Measurements from ENCODE around the gene RALGPS1. TPM values are rescaled to one million over a fixed set of nuclear protein-coding genes. Genes with fewer than 3 reads are reported as not detected.

RALGPS1 gene
- total and polyA plus RNA-seq, 2 of the 13 experiments (the other 11 are each of a cell fraction or from before 2014, with no cell fraction given) = 3.7 to 6.5 TPM

- no peak for TF ChIP-seq FOXO4 (CRISPR knock-in tag; conservative IDR thresholded peaks at IDR 0.05)
Observed at GRCh38 chr9:127162864-127163365, 248.3 kb downstream of the RALGPS1 start (continued).

- Histone ChIP-seq H3K36me3 (replicated peaks in 1 of 2; ENCODE audit: control insufficient read depth in 1 of 2, insufficient read depth in 2 of 2, low read length in 2 of 2) (no peaks in the 10 kb centered on the region), H3K4me3 (replicated peaks in 1 of 3; ENCODE audit: insufficient read depth in 1 of 3, low read depth in 2 of 3, low read length in 3 of 3) (no peak overlapping the region), H3K9ac (ENCODE audit: insufficient read depth, low read depth, low read length) (no peak overlapping the region), H3K4me2 (ENCODE audit: low read depth, low read length) (no peak overlapping the region; the same call in 1 of the 2 replicates), H2AFZ (ENCODE audit: low read length) (no peak overlapping the region), H3K27ac (ENCODE audit: extremely low read length, insufficient read depth, low read length) (no peak overlapping the region), H4K20me1 (ENCODE audit: insufficient read depth, low read length) (no peaks in the 10 kb centered on the region), H3K27me3 (ENCODE audit: control insufficient read depth in 1 of 2, insufficient read depth in 2 of 2, low read length in 2 of 2) (no peaks in the 10 kb centered on the region), H3K4me1 (ENCODE audit: insufficient read depth, low read length) (peaks cover 34% of the 10 kb centered on the region), H3K9me3 (ENCODE audit: low read length) (no peaks in the 10 kb centered on the region), H3K79me2 (ENCODE audit: insufficient read depth, low read length) (no peaks in the 10 kb centered on the region)
- FAIRE-seq (peak; percentile 15), ATAC-seq (no peak), DNase-seq (ENCODE audit: low spot score) (peak; percentile 30)
- WGBS (ENCODE audit: low lambda C conversion rate) = 38% methylated on average over 2 of the region's 2 CpGs
- BruUV-seq (replicated peaks) = no TSS peak
- in situ Hi-C loops (cut with HindIII; ENCODE audit: extremely low pct_ligation_motif_present, low pct_unique_long_range_greater_than_20kb) = no loop called here
- ChIA-PET CTCF (ENCODE audit: low intra/inter-chr PET ratio, low total read pairs) (no interaction called here), POLR2A (no interaction called here)
- intact Hi-C loops (cut with micrococcal nuclease; ENCODE audit: unreplicated experiment) = no loop called here
- TF ChIP-seq FOSL2 (CRISPR knock-in tag; IDR thresholded peaks at IDR 0.05) (peak; percentile 79), AKNA (CRISPR knock-in tag; IDR thresholded peaks at IDR 0.05; ENCODE audit: borderline replicate concordance) (no peak), NFE2L2 (IDR thresholded peaks at IDR 0.05; ENCODE audit: low read length) (no peak), ZNF777 (CRISPR knock-in tag; IDR thresholded peaks at IDR 0.05) (no peak), ARID4A (CRISPR knock-in tag; IDR thresholded peaks at IDR 0.05; ENCODE audit: borderline replicate concordance) (no peak), RARA (CRISPR knock-in tag; IDR thresholded peaks at IDR 0.05) (peak; percentile 31; the same call in 1 of the 2 replicates), ZGPAT (CRISPR knock-in tag; IDR thresholded peaks at IDR 0.05) (no peak), ATM (IDR thresholded peaks at IDR 0.05; ENCODE audit: borderline replicate concordance) (no peak), HMG20B (CRISPR knock-in tag; conservative IDR thresholded peaks at IDR 0.05) (no peak), ZBTB1 (CRISPR knock-in tag; IDR thresholded peaks at IDR 0.05; ENCODE audit: borderline replicate concordance) (no peak)
Observed at GRCh38 chr9:127163409-127163808, 248.8 kb downstream of the RALGPS1 start.

Data from HepG2 (cell line).